ENCODE results near the gene INAFM2.

Gene INAFM2

DNA sequence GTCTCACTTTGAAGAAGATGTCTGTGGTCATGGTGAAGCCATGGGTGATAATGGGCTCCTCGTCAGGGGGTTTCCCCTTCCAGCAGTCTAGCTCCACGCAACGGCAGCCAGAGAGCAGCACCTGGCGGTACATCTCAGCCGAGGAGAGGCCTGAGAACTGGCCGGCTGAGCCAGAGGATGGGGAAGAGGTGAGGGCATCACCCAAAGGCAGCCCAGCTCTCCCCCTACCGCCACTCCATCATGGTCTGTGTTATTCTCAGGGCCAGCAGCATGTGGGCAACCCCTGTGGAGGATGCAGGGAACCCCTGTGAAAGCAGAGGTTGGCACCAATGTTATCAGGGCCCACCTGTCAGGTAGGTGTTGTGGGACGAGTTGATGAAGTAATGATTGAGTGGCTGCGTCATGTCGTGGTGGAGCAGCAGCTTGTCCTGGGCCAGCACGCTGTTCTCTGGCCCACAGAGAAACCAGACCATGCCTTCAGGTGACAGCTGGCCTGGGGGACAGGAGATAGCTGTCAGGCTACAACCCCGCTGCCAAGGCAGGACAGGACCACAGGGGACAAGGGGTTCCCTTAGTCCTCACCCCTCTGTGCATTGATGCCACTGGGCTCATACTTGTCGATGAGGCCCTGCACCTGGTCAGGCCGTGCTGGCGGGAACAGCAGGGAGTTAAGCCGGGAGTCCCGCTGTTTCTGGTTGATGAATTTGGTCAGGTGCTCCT is 25.1 kb upstream of the INAFM2 start:
- Histone ChIP-seq H3K4me2 (ENCODE audit: low read length) (no peak overlapping the region), H3F3A (ENCODE audit: control insufficient read depth, insufficient read depth) (no peaks in the 10 kb centered on the region), H3K4me3 (ENCODE audit: low read length) (no peak overlapping the region), H3K9me2 (replicated peaks; ENCODE audit: control insufficient read depth, low read length) (no peaks in the 10 kb centered on the region), H3K27ac (ENCODE audit: low read depth, low read length) (no peak overlapping the region), H3K79me2 (ENCODE audit: control insufficient read depth, low read length) (no peaks in the 10 kb centered on the region), H3K9me3 (ENCODE audit: control insufficient read depth, insufficient read depth, low read length) (no peaks in the 10 kb centered on the region), H3K27me3 (ENCODE audit: control insufficient read depth, low read length) (no peaks in the 10 kb centered on the region), H3K36me3 (ENCODE audit: control insufficient read depth, low read length) (no peaks in the 10 kb centered on the region), H3K4me1 (ENCODE audit: control insufficient read depth, low read length) (no peaks in the 10 kb centered on the region), H4K20me1 (ENCODE audit: control insufficient read depth, insufficient read depth, low read depth, low read length) (no peaks in the 10 kb centered on the region)
- TF ChIP-seq, protein P1, sequence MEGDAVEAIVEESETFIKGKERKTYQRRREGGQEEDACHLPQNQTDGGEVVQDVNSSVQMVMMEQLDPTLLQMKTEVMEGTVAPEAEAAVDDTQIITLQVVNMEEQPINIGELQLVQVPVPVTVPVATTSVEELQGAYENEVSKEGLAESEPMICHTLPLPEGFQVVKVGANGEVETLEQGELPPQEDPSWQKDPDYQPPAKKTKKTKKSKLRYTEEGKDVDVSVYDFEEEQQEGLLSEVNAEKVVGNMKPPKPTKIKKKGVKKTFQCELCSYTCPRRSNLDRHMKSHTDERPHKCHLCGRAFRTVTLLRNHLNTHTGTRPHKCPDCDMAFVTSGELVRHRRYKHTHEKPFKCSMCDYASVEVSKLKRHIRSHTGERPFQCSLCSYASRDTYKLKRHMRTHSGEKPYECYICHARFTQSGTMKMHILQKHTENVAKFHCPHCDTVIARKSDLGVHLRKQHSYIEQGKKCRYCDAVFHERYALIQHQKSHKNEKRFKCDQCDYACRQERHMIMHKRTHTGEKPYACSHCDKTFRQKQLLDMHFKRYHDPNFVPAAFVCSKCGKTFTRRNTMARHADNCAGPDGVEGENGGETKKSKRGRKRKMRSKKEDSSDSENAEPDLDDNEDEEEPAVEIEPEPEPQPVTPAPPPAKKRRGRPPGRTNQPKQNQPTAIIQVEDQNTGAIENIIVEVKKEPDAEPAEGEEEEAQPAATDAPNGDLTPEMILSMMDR (IDR thresholded peaks at IDR 0.05; ENCODE audit: low read depth, low read length, poor library complexity, severe bottlenecking): no peak
- TF ChIP-seq EZH2phosphoT487 (IDR thresholded peaks at IDR 0.05; ENCODE audit: borderline replicate concordance, low read length): no peak

DNA sequence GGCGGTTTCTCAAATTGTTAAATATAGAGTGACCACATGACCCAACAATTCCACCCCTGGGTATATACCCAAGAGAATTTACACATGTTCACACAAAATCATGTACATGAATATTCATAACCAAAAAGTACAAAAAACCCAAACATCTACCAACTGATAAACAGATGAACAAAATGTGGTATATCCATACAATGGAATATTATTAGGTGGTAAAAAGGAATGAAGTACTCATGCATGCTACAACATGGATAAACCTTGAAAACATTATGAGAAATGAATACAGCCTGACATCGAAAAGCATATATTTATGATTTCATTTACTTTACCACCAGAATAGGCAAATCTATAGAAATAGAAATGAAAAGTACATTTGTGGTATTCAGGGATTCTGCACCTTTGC is 23.1 kb upstream of the INAFM2 start:
- Histone ChIP-seq H4K20me1 (ENCODE audit: control insufficient read depth, insufficient read depth, low read depth, low read length) (no peaks in the 10 kb centered on the region), H3K4me3 (ENCODE audit: low read length) (no peak overlapping the region), H3K4me2 (ENCODE audit: low read length) (no peak overlapping the region), H3K27me3 (ENCODE audit: control insufficient read depth, low read length) (no peaks in the 10 kb centered on the region), H3F3A (ENCODE audit: control insufficient read depth, insufficient read depth) (no peaks in the 10 kb centered on the region), H3K27ac (ENCODE audit: low read depth, low read length) (no peak overlapping the region), H3K4me1 (ENCODE audit: control insufficient read depth, low read length) (no peaks in the 10 kb centered on the region), H3K79me2 (ENCODE audit: control insufficient read depth, low read length) (no peaks in the 10 kb centered on the region), H3K9me2 (replicated peaks; ENCODE audit: control insufficient read depth, low read length) (no peaks in the 10 kb centered on the region), H3K36me3 (ENCODE audit: control insufficient read depth, low read length) (no peaks in the 10 kb centered on the region), H3K9me3 (ENCODE audit: control insufficient read depth, insufficient read depth, low read length) (no peaks in the 10 kb centered on the region)
- TF ChIP-seq EZH2phosphoT487 (IDR thresholded peaks at IDR 0.05; ENCODE audit: borderline replicate concordance, low read length): no peak
- TF ChIP-seq, protein P1 (IDR thresholded peaks at IDR 0.05; ENCODE audit: low read depth, low read length, poor library complexity, severe bottlenecking): no peak

DNA sequence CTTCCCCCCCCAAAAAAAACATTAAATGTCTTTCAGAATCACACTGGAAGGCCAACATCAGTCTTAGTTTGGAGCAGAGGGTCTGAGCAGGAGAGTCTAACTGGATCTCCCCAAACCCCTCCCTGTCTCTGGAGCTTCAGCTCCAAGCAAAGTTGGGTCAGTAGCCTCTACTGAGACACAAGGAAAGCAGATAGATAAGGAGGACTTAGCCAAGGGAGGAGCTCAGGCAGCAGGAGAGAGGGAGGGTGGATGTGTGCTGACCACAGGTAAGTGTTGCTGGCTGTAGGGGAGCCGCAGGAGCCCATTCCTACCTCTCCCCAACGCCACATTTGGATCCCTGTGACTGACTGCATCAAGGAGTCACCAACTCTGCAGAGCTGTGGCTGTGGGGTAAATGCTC is 22.7 kb upstream of the INAFM2 start:
- H3K9me3 ChIP-seq (ENCODE audit: control insufficient read depth, insufficient read depth, low read length): no peaks in the 10 kb centered on the region
- no peaks in the 10 kb centered on the region for H3F3A ChIP-seq (ENCODE audit: control insufficient read depth, insufficient read depth)
- no peak overlapping the region for H3K4me2 ChIP-seq (ENCODE audit: low read length)
- no peak overlapping the region for H3K4me3 ChIP-seq (ENCODE audit: low read length)
- no peaks in the 10 kb centered on the region for H3K27me3 ChIP-seq (ENCODE audit: control insufficient read depth, low read length)
- no peaks in the 10 kb centered on the region for H3K36me3 ChIP-seq (ENCODE audit: control insufficient read depth, low read length)
- no peak overlapping the region for H3K27ac ChIP-seq (ENCODE audit: low read depth, low read length)
- TF ChIP-seq, protein P1 (IDR thresholded peaks at IDR 0.05; ENCODE audit: low read depth, low read length, poor library complexity, severe bottlenecking): no peak
- TF ChIP-seq EZH2phosphoT487 (IDR thresholded peaks at IDR 0.05; ENCODE audit: borderline replicate concordance, low read length): no peak
- H4K20me1 ChIP-seq (ENCODE audit: control insufficient read depth, insufficient read depth, low read depth, low read length): no peaks in the 10 kb centered on the region
- no peaks in the 10 kb centered on the region for H3K9me2 ChIP-seq (replicated peaks; ENCODE audit: control insufficient read depth, low read length)
- H3K4me1 ChIP-seq (ENCODE audit: control insufficient read depth, low read length): no peaks in the 10 kb centered on the region
- no peaks in the 10 kb centered on the region for H3K79me2 ChIP-seq (ENCODE audit: control insufficient read depth, low read length)
